COLO668 (cell line): ENCODE measurements around the gene SALL4.
"Not testable (repeated sequence)": the region's sequence is repeated elsewhere in the genome, so short reads cannot be mapped to it uniquely, and the experiment has no call there.

Experiments used
- DNase-seq: peaks from one replicate; lab custom pipeline; 2025; ENCODE audit not compliant: unreplicated experiment; lab: John Stamatoyannopoulos, UW

The SALL4 gene

DNA sequence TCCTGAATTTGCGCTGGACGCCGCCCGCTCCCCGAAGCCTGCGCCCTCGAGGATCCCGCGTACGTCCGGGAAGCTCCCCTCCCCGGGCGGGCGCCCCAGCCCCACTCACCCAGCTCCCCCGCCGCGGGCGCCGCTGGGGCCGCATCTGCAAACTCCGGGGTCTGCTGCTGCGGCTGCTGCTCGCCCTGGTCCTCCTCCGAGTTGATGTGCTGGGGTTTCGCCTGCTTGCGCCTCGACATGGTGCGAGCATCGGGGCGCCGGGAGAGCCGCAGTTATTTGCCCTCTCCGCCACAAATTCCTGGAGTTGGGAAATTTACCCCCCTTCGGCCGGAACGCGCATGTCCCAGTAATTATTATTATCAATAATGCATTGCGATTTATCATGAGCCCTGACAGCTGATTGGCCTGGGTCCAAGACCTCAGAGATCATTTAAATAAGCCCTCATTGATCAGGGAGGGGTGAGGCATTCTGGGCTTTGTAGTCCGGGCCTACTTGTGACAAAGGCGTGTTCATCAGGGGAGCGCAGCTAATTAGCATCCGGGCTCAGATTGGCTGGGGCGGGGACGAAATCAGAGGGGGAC, at the start of gene SALL4:
TSS of gene SALL4 (minus strand) at position 352 of the 582 bp plus-strand sequence. CDS start at position 239, 113 bp downstream.
- DNase-seq: no peak

DNA sequence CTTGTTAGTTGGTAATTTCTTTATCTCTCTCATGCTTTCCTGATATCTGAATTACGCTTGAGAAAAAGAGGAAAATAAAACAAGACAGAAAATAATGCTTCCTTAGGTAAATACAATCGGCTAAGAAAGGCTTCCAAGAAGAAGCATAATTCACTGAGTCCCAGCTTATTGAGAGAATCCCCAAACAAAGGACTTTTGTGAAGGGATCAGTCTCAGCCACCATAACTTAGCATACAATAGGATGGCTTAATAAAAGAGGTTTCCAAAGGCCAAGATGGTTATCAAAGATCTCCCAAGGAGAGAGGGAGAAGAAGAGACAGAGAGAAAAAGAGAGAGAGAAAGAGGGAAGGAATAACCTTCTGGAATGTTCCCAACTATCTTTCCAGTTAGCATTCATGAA, 46.0 kb upstream of the SALL4 start:
- no peak for DNase-seq

DNA sequence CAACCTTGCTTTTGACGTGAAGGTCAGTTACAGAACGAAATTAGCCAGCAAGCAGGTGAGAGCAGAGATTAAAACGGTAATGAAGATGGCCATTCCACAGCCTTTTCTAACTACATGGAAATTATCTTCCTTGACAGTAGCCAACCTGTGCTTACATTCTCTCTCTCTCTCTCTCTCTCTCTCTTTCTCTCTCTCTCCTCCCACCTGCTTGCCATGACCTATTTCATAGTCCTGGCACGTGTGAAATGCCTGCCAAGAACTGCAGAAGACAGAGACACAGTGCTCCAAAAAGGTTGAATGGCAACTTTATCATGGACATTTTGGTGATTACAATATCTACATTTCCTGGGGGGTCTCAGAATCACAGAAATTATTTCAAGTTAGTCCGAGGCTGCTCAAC, 38.5 kb upstream of the SALL4 start:
- no peak for DNase-seq

DNA sequence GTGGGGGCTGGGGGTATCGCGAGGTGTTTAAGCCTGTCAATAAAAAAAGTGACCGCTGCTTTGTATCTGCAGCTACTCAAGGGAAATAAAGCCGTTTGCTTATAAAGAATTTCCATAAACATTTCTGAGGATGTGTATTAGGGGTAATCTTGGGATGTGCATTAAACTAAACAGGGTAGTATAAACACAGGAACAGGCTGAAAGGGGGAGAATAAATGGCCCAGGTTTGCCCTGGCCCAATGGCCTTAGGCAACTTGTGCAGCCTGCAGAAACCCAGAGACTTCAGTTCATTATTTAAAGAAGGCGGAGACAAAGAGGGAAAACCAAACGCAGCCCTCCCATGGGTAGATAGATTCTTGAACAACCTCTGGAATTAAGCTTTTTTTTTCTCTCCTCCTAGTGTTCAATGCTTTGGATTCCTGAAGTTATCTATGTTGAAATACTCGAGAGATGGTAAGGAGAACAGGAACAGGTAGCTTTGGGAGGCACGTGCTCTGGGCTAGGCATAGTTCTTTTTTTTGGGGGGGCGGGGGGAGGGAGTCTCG, 35.6 kb upstream of the SALL4 start:
- no peak for DNase-seq

DNA sequence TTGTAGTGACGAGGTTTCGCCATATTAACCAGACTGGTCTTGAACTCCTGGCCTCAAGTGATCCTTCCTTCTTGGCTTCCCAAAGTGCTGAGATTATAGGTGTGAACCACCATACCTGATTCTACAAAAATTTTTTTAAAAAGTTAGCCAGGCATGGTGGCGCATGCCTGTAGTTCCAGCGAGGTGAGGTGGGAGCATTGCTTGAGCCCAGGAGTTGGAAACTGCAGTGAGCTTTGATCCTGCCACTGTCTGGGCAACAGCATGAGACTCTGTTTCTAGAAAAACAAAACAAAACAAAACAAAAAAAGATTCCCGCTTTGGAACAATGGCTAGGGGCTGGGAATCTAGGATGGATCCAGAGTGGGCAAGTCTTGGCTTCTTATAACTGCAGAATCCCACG, 35.1 kb upstream of the SALL4 start:
- DNase-seq: no peak

DNA sequence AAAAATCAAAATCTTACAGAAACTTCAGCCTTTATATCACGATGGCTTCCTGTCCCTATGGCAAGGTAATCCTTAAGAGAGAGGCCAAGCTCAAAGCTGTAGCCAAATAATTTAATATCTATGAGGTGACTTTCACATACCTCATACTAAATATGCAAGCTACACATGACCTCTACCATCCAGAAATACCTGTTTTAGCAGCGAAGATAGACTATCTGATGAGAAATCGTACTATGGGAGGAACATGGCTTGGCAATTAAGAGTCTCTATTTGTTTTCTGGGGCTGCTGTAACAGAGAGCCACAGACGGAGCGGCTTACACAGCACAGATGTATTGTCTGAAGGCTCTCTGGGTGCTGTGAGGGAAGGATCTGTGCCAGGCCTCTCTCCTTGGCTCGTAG, 31.0 kb upstream of the SALL4 start:
- no peak for DNase-seq

DNA sequence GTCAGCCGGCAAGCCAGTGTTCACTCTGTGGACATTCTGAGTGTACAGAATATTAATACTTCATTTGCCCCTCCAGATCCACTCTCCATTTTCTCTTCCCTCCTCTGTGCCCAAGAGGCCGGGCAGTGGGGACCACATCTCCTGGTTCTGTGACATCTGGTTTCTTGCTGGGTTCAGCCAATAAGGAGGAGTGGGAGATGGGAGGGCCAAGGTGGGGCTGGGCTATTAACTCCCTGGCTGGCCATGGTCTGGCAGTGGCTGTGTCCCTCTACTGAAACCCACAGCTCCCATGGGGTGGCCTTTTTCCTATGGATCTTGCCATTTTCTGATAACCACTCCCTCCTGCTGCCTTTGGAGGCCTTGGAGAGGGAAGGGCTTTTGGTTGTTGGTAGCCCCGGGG, 30.0 kb upstream of the SALL4 start:
- DNase-seq: no peak

DNA sequence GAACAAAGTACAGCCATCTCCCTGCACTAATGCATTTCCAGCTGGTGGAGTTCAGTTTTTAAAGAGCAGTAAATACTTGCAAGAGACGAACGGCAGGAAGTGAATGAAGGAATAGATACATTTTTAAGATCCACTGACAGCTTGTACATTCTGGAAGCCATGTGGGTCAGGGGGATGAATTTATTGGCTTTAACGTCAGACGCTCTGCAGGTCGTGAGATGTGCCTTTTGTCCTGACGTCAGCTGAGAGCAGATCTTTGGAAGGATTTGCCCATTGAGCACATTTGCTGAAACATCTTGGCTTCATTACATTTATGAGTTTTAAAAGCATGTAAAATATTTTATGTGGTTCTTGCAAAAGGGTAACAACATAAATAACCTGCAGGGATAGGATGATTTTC, 29.5 kb upstream of the SALL4 start:
- no peak for DNase-seq

DNA sequence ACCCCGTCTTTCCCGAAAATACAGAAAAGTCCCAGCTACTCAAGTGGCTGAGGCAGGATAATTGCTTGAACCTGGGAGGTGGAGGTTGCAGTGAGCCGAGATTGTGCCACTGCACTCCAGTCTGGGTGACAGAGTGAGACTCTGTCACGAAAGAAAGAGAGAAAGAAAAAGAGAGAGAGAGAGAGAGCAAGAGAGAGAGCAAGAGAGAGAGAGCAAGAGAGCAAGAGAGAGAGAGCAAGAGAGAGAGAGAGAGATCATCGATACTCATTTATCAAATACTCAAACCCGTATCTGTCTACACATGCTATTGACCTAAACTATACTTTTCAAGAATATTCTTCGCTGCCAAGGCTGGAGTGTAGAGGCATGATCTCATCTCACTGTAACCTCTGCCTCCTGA, 28.2 kb upstream of the SALL4 start:
- DNase-seq: no peak

DNA sequence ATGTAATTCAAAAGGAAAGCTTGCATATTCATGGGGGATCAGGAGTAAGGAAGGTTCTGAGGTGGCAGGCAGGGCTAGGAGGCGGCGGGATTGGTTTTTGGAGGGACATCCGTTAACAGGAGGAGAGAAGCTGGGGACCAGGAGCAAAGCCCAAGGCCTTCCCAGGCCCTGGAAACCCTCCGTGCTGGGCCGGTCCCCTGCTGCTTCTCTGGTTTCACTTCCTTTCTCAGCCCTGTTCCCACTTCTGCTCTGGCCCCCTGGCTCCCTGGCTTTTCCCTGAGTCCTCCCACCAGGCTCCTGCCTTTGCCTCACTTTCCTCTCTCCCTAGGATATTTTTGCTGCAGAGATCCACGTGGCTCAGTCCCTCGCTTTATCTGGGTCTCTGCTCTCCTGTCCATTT, 26.4 kb upstream of the SALL4 start:
- no peak for DNase-seq

DNA sequence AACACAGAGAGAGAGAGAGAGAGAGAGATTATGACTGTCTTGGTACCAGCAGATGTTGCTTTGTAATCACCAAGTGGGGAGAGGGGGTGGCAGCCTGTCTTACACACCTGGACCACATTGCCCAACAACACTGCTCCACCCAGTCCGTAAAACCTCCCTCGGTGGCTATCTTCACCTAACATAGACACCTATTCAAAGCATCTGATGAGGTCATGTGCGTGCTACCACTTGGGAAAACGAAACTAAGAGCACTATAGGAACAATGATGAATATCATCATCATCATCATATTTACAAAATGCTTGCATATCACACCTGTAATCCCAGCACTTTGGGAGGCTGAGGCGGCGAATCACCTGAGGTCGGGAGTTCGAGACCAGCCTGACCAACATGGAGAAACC, 24.1 kb upstream of the SALL4 start:
- DNase-seq: peak; percentile 5

DNA sequence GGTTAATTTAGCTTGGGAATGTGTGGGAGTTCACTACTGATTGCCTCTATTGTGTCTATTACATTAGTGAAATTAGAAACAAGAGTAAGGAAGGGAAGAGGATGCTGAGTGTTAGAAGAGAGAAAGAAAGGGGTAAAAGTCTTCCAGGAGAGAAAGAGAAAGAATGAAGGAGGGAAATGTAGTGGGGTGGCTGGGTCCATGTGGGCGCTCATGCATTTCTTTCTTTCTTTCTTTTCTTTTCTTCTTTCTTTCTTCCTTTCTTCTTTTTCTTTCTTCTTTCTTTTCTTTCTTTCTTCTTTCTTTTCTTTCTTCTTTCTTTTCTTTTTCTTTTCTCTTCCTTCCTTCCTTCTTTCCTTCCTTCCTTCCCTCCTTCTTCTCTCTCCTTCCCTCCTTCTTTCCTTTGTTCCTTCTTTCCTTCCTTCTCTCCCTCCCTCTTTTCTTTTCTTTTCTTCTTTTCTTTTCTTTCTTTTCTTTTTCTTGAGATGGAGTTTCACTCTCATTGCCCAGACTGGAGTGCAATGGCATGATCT, 16.2 kb upstream of the SALL4 start:
- DNase-seq: no peak

DNA sequence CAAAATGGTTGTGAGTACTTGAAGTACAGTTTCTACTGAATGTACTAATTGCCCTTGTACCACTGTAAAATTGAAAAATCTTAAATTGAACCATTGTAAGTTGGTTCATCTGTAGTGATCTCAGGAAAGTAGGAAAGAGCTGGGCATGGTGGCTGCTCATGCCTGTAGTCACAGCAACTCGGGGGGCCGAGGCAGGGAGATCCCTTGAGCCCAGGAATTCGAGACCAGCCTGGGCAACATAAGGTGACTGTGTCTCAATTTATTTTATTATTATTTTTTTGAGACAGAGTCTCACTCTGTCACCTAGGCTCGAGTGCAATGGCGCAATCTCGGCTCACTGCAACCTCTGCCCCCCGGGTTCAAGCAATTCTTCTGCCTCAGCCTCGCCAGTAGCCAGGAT, 14.5 kb upstream of the SALL4 start:
- DNase-seq: not testable (repeated sequence)

DNA sequence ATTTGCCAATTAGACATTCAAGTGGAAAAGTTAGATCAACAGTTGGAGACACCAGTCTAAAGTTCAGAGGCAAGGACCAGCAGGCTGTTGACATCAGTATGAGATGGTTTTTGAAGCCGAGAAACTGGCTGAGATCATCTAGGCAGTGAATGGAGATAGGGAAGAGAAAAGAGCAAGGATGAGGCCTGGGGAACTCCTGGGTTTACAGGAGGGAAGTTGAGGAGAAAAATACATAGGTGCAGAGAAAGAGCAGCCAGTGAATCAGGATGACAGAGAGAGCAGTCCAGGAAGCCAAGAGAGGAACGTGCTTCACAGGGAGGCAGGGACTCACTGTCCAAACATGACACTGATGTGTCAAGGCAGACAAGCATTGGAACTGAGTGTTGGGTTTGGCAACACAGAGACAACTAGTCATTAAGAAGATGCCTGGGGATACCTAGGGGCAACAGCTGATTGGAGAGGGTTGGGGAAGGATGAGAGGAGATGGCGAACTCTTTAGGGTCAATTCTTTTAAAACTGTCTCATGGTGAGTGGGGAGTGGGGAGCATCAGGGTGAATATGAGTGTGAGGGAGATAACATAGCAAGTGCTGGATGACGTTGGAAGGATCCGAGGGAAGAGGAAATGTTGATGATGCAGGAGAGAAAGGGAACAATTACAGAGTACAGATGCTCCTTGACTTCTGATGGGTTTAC, 13.2 kb upstream of the SALL4 start:
- no peak for DNase-seq

DNA sequence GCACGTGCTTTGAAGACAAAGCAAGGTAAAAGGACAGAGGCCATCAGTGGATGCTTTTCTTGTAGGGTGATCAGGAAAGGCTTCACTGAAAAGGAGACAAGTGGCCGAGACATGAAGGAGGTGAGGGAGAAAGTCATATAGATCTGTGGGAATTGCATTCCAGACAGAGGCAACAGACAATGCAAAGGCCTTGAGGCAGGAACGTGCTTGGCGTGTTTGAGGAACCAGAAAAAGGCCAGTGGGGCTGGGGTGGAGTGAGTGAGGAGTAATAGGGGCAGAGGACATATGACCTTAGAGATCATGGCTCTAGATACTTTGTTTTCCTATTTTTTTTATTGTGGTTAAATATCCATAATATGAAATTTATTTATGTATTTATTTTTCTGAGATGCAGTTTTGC, 10.5 kb upstream of the SALL4 start:
- DNase-seq: no peak

DNA sequence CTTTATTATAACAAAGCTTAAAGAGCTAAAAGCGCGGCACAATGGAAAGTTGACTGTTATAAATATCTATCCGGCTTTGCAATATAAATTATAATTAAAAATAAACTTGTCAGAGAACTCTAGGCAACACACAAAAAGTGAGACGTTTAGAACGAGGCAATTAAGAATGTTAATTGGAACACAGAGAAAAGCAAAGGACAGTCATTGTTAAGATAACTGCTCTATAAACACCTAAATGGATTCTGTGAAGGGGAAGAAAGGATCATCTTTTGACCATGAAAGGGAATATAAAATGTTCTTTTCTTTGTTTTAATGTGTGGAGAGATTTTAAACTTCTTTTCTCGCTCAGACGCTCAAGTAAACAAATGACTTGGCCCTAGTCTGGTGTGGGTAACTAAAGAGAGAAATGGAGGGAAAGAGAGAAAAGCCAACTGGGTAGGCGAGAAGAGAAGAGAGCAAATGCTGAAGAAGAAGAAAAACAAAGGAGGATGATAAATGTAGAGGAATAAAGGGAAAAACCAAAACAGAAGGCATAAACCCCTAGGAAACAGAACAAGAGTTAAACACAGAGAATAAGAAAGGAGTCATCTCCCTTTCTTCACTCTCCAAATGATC, 9.3 kb upstream of the SALL4 start:
- no peak for DNase-seq

DNA sequence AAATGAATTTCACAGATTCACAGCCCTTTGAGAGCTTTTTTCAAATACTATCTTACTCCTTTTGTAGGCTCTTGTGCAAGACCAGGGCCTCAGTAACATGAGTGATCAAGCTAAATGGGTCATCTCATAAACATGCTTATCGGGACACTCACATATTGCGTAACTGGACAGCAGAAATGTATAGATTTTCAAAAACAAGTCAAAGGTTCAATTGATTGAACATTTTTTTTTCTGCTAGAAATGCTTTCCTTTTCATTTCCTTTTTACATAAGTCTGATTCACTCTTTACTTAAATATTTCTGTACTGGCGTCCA, 8.7 kb upstream of the SALL4 start:
- DNase-seq: no peak

DNA sequence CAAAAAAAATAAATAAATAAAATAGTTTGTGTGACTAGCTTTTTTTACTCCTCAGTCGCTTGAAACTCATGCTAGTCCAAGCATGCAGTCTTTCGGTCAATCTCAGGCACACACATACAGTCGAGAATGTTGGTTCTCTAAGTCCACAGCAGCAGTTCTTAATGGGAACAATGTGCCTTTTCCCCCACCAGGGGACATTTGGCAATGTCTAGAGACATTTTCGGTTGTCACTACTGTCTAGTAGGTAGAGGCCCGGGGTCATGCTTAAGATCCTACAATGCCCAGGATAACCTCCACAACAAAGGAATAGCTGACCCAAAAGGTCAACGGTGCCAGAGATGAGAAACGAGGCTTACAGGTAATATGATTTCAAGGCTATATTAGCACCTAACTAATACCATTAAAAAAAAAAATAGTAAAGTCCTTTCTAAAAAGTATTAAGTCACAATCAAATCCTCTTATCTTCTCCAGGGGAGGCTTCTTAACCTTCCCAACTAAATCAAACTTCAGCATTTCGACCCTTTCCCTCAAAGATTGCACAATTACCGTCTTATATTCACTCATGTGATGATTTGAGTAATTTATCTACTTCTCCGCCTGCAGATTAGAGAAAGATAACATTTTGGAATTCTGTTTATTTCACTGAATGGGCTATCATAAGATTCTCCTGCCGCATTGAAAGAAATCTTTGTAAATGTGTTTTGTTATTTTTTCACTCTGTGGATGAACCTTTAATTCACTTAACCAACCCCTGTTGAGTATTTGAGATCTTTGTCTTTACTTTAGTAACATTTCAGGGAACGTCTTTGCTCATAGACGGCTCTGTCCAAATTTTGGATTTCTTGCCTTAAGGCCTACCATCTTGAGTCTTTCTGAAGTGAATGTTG, 8.1 kb upstream of the SALL4 start:
- no peak for DNase-seq

DNA sequence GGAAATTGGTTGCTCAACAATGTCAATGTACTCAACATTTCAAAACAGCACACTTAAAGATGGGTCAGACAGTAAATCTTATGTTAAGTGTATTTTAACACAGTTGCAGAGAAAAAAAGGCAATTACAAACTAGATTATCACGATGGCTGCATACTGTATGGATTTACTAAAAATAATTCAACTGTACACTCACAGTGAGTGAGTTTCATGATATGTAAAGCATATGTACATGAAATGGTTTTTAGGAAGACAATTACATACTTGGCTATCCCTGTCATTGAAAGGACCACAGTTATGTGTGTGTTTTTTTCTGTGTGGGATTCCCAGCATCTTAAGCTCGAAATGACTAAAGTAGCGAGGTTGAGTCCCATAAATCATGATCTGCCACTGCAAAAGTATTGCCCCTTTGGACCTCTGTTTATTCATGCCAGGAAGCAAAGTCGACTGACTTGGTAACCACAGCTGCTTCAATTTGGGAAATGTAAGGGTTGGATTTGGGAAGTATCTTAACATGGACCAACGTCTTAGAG, 5.5 kb upstream of the SALL4 start:
- DNase-seq: no peak

DNA sequence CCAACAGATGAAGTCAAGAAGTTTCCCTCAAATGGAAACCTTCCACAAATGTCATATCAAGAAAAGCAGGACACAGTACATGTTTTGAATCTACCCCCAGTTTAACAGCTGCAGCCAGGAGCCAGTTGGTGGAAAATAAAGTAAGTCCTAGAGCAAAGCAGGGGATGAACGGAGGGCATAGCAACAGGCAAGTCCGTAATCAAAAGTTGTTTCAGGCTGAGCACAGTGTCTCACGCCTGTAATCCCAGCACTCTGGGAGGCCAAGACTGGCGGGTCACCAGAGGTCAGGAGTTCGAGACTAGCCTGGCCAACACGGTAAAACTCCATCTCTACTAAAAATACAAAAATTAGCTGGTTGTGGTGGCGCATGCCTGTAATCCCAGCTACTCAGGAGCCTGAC, 2.4 kb upstream of the SALL4 start:
- no peak for DNase-seq
